ENCODE results near the gene COG8. TPM values are rescaled to one million over a fixed set of nuclear protein-coding genes. Genes with fewer than 3 reads are reported as not detected.

The COG8 gene
- total and polyA plus RNA-seq, 9 of the 15 experiments (the other 6 are each of a cell fraction or from before 2014, with no cell fraction given): 3.7 to 42.6 (median 30.1) TPM

DNA sequence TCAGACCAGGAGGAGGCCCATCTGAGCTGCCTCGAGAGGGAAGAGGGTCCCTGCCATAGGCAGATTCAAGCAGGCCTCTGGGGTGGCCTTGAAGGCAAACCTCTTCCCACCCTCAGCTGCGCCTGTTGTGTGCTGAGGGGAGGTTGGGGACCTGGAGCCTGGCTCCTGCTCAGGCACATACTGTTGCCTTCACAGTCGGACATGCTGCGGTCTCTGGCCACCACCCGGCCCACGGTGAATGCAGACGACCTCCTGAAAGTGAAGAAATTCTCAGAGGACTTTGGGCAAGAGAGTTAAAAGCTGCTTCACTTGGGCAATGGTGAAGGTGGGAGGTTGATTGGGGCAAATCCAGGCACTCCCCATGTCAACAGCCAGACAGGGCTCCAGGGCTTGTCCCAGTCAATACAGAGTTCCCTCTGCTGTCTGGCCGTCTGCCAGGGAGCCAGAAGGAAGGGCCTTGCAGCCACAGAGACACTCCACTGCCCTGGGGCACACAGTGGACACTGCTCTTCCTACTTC lies 15.3 kb downstream of the COG8 start (continued):
- TF ChIP-seq, protein P1, sequence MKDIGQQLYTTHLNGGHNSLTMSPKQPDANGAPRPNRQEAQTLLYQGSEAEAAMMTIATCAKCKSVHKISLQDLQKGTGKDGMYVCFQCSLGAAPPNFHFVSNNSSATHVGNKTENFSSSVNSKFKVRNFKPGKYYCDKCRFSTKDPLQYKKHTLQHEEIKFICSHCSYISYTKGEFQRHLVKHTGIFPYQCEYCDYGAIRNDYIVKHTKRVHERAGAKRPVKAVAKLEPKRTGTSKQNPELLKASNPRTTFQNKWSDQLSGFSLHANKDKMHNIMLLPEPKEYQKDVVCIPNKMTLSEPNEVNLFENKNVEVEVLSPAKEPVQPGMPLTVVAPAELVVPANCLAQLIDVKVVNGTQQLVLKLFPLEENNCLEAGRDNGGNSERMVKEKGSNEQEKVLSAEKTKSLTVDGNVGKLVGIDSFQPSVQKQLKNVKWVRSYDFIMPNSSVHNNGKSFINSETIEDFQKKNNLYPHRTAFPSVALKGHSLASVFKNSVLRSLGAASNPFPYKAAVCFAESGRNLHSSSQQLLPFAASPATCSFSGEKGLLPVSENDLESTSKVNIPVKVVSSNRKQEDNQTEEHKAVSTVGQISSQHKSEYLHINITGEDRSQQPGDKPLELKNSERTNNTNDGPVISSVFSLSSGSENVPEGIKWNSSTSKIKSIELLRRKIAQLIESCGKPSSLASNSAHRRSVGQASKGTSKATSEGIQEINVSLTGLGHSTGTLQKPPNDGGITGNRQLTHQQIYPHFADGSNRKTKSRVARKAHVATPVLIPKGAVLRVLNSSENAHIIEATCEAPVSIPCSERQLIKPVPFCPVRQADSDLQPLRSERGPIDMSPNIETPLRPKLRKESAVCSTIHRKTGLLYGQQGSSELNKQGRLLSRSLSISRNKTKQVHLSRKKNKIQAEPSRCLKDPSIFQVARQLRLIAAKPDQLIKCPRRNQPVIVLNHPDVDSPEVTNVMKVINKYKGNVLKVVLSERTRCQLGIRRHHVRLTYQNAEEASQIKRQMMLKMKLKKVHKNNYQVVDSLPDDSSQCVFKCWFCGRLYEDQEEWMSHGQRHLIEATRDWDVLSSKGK (CRISPR knock-in tag; IDR thresholded peaks at IDR 0.05): no peak
- TF ChIP-seq POLR2G (IDR thresholded peaks at IDR 0.05; ENCODE audit: low read depth, low read length) (peak; percentile 62; the same call in 1 of the 2 replicates), POLR2A (conservative IDR thresholded peaks at IDR 0.05) (peak; percentile 25; the same call in 1 of the 2 replicates), NFIC (IDR thresholded peaks at IDR 0.05) (peak; percentile 80), ZNF79 (CRISPR knock-in tag; IDR thresholded peaks at IDR 0.05; ENCODE audit: low read depth) (no peak), HMGN3 (IDR thresholded peaks at IDR 0.05; ENCODE audit: borderline replicate concordance, extremely low read depth, insufficient read length, low read depth, low read length) (no peak)
- TF ChIP-seq, protein P2, sequence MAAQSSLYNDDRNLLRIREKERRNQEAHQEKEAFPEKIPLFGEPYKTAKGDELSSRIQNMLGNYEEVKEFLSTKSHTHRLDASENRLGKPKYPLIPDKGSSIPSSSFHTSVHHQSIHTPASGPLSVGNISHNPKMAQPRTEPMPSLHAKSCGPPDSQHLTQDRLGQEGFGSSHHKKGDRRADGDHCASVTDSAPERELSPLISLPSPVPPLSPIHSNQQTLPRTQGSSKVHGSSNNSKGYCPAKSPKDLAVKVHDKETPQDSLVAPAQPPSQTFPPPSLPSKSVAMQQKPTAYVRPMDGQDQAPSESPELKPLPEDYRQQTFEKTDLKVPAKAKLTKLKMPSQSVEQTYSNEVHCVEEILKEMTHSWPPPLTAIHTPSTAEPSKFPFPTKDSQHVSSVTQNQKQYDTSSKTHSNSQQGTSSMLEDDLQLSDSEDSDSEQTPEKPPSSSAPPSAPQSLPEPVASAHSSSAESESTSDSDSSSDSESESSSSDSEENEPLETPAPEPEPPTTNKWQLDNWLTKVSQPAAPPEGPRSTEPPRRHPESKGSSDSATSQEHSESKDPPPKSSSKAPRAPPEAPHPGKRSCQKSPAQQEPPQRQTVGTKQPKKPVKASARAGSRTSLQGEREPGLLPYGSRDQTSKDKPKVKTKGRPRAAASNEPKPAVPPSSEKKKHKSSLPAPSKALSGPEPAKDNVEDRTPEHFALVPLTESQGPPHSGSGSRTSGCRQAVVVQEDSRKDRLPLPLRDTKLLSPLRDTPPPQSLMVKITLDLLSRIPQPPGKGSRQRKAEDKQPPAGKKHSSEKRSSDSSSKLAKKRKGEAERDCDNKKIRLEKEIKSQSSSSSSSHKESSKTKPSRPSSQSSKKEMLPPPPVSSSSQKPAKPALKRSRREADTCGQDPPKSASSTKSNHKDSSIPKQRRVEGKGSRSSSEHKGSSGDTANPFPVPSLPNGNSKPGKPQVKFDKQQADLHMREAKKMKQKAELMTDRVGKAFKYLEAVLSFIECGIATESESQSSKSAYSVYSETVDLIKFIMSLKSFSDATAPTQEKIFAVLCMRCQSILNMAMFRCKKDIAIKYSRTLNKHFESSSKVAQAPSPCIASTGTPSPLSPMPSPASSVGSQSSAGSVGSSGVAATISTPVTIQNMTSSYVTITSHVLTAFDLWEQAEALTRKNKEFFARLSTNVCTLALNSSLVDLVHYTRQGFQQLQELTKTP (IDR thresholded peaks at IDR 0.05; ENCODE audit: low read depth in 1 of 2, partially characterized antibody in 2 of 2): no peak
- TF ChIP-seq, protein P3, sequence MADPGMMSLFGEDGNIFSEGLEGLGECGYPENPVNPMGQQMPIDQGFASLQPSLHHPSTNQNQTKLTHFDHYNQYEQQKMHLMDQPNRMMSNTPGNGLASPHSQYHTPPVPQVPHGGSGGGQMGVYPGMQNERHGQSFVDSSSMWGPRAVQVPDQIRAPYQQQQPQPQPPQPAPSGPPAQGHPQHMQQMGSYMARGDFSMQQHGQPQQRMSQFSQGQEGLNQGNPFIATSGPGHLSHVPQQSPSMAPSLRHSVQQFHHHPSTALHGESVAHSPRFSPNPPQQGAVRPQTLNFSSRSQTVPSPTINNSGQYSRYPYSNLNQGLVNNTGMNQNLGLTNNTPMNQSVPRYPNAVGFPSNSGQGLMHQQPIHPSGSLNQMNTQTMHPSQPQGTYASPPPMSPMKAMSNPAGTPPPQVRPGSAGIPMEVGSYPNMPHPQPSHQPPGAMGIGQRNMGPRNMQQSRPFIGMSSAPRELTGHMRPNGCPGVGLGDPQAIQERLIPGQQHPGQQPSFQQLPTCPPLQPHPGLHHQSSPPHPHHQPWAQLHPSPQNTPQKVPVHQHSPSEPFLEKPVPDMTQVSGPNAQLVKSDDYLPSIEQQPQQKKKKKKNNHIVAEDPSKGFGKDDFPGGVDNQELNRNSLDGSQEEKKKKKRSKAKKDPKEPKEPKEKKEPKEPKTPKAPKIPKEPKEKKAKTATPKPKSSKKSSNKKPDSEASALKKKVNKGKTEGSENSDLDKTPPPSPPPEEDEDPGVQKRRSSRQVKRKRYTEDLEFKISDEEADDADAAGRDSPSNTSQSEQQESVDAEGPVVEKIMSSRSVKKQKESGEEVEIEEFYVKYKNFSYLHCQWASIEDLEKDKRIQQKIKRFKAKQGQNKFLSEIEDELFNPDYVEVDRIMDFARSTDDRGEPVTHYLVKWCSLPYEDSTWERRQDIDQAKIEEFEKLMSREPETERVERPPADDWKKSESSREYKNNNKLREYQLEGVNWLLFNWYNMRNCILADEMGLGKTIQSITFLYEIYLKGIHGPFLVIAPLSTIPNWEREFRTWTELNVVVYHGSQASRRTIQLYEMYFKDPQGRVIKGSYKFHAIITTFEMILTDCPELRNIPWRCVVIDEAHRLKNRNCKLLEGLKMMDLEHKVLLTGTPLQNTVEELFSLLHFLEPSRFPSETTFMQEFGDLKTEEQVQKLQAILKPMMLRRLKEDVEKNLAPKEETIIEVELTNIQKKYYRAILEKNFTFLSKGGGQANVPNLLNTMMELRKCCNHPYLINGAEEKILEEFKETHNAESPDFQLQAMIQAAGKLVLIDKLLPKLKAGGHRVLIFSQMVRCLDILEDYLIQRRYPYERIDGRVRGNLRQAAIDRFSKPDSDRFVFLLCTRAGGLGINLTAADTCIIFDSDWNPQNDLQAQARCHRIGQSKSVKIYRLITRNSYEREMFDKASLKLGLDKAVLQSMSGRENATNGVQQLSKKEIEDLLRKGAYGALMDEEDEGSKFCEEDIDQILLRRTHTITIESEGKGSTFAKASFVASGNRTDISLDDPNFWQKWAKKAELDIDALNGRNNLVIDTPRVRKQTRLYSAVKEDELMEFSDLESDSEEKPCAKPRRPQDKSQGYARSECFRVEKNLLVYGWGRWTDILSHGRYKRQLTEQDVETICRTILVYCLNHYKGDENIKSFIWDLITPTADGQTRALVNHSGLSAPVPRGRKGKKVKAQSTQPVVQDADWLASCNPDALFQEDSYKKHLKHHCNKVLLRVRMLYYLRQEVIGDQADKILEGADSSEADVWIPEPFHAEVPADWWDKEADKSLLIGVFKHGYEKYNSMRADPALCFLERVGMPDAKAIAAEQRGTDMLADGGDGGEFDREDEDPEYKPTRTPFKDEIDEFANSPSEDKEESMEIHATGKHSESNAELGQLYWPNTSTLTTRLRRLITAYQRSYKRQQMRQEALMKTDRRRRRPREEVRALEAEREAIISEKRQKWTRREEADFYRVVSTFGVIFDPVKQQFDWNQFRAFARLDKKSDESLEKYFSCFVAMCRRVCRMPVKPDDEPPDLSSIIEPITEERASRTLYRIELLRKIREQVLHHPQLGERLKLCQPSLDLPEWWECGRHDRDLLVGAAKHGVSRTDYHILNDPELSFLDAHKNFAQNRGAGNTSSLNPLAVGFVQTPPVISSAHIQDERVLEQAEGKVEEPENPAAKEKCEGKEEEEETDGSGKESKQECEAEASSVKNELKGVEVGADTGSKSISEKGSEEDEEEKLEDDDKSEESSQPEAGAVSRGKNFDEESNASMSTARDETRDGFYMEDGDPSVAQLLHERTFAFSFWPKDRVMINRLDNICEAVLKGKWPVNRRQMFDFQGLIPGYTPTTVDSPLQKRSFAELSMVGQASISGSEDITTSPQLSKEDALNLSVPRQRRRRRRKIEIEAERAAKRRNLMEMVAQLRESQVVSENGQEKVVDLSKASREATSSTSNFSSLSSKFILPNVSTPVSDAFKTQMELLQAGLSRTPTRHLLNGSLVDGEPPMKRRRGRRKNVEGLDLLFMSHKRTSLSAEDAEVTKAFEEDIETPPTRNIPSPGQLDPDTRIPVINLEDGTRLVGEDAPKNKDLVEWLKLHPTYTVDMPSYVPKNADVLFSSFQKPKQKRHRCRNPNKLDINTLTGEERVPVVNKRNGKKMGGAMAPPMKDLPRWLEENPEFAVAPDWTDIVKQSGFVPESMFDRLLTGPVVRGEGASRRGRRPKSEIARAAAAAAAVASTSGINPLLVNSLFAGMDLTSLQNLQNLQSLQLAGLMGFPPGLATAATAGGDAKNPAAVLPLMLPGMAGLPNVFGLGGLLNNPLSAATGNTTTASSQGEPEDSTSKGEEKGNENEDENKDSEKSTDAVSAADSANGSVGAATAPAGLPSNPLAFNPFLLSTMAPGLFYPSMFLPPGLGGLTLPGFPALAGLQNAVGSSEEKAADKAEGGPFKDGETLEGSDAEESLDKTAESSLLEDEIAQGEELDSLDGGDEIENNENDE (IDR thresholded peaks at IDR 0.05; ENCODE audit: low read depth, low read length): no peak

Data from K562 (cell line).